GM19397 (cell line): Measurements from ENCODE around the gene LRIF1.
A peak's percentile ranks its signal among the peaks of the same experiment; 100 is the strongest.
"Not testable (repeated sequence)": the region's sequence is repeated elsewhere in the genome, so short reads cannot be mapped to it uniquely, and the experiment has no call there.

Source experiments
- ATAC-seq: cut with Tn5 transposase; IDR thresholded peaks from one replicate; pipeline ENCODE4 v1.9.1; 2021; ENCODE audit warnings: mild to moderate bottlenecking, moderate library complexity; ENCODE audit not compliant: unreplicated experiment

Gene LRIF1, protein sequence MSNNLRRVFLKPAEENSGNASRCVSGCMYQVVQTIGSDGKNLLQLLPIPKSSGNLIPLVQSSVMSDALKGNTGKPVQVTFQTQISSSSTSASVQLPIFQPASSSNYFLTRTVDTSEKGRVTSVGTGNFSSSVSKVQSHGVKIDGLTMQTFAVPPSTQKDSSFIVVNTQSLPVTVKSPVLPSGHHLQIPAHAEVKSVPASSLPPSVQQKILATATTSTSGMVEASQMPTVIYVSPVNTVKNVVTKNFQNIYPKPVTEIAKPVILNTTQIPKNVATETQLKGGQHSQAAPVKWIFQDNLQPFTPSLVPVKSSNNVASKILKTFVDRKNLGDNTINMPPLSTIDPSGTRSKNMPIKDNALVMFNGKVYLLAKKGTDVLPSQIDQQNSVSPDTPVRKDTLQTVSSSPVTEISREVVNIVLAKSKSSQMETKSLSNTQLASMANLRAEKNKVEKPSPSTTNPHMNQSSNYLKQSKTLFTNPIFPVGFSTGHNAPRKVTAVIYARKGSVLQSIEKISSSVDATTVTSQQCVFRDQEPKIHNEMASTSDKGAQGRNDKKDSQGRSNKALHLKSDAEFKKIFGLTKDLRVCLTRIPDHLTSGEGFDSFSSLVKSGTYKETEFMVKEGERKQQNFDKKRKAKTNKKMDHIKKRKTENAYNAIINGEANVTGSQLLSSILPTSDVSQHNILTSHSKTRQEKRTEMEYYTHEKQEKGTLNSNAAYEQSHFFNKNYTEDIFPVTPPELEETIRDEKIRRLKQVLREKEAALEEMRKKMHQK

DNA sequence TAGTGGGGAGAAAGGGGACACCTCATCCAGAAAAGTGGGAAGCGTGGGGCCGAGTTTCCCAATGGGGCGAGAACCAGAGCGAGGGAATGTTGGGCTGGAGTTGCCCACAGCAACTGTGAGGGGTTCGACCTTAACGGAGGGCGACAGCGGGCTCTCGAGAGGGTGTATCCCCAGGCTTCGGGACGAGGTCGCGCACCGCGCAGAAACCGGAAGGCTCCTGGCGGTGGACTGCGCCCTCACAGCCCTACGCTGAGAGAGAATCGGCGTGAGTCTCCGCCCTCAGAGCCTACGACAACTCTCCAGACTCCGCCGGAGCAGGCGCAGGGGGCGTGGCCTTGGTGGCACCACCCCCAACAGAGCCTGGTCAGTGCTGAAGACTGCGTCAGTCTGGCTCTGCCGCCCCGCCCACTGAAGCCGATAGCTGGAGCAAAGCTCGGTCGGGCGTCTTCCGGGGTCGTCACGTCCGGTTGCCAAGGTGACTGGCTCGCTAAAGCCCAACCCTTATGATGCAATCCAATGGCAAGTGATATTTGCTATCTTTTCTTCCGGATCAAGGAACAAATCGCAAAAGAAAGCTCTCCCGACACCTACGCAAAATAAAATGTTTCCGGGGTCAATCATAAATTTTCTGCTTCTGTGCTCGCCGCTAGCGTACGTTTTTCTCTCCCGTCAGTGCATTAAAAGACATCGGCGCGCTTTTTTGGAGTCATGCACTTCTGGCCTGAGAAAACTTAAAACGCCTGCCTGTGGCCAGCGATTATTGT is at the start of gene LRIF1:
TSS of gene LRIF1 (minus strand) at position 232 of the 764 bp plus-strand sequence. CDS start 234 bp downstream, outside the sequence.
- ATAC-seq: peak; percentile 95

DNA sequence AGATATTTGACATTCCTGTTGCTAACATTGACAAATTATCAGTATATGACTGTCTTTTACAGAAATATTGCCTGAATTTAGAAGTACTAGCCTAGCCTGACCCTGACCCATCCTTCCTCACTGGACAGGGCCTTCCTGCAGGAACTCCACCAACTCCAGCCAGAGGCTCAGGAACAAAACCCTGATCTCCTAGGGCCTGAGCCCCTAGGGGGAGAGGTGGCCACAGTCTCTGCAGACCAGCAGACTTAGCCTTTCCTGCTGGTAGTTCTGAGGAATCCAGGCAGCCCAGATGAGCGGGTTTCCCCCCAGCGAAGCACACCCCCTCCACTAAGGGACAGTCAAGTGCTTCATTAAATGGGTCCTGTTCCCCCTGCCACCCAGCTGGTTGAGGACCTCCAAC is 44.3 kb upstream of the LRIF1 start:
- ATAC-seq: no peak

DNA sequence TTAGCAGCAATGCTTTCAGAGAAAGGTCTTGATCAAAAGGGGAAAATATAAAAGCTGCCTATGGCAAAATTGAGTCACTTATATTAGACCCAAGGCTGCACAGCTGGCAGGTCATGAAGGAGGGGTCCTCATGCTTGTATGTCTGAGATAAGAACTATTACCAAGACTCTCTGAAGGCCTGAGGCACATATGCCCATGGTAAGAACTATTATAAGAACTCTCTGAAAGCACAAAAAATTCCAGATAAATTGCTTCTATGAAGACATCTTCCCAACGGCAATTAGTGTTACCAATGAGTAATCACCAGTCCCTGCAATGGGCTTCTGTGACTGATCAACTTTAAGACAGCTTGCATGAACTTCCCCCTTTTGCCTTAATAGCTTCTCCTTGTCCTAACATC is 42.8 kb upstream of the LRIF1 start:
- no peak for ATAC-seq

DNA sequence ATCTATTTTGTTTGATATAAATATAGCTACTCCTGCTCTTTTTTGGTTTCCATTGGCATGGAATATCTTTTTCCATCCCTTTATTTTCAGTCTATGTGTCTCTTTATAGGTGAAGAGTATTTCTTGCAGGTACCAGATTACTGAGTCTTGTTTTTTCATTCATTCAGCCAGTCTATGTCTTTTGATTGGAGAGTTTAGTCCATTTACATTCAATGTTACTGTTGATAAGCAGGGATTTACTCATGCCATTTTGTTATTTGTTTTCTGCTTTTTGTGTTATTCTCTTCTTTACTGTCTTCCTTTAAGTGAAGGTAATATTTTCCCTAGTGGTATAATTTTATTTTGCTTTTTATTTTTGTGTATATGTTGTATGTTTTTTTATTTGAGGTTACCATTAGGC is 35.9 kb upstream of the LRIF1 start:
- not testable (repeated sequence) for ATAC-seq

DNA sequence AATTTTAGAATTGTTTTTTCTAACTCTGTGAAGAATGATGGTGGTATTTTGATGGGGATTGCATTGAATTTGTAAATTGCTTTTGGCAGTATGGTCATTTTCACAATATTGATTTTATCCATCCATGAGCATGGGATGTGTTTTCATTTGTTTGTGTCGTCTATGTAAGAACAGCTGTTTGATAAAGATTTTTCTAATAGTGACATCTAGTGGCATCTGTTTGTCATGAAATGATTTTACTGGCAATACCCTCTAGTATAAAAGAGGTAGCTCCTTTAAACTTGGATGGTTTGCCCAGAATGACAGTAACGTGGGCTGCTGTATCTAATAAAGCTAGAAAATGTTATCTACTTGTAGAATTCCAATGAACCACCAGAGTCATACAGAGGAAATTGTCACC is 28.6 kb upstream of the LRIF1 start:
- not testable (repeated sequence) for ATAC-seq

DNA sequence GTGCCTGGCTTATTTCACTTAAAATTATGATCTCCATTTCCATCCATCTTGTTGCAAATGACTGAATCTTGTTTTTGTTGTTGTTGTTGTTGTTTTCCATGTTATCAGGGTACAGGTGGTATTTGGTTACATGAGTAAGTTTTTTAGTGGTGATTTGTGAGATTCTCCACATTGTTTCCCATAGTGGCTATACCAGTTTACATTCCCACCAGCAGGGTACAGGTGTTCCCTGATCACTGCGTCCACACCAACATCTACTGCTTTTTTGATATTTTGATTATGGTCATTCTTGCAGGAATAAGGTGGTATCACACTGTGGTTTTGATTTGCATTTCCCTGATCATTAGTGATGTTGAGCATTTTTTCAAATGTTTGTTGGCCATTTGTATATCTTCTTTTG is 27.6 kb upstream of the LRIF1 start:
- not testable (repeated sequence) for ATAC-seq

DNA sequence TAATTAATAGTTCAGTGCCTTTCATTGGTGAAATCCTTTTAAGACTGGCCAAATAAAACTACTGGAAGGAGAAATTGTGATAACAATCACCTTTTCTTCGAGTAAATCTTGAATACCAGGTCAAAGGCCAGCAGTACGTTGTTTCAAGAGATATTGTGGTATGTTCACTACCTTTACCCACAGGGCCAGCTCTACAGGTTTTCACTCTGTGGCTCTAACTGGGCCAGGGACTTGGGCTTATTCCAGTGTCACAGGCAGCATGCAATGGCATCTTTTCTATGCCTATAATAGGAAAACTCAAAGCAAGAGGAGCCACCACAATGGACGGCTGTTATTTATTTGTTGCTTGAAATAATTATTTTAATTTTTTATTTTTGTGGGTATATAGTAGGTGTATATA is 26.8 kb upstream of the LRIF1 start:
- no peak for ATAC-seq

DNA sequence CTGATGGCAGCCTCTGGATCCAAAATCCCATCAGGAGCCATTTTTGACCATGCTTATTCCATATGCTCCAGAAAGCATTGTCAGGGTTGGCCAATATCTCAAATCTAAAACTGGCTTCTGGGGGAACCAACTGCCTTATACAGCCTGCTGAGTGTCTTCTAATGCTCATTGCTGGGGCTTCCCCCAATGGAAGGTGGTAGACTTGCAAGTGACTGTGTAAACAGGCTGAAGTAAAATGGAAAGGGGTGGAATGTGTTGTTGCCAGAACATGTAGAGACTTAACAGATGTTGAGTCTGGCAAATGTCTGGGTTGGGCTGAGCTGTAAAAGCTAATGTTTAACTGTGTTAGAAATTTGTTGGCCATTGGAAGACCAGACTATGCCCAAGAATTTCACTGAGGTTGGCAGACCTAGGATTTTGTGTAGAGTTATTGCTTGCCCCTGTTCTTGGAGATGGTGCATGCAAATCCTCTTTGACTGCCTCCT is 22.7 kb upstream of the LRIF1 start:
- ATAC-seq: no peak

DNA sequence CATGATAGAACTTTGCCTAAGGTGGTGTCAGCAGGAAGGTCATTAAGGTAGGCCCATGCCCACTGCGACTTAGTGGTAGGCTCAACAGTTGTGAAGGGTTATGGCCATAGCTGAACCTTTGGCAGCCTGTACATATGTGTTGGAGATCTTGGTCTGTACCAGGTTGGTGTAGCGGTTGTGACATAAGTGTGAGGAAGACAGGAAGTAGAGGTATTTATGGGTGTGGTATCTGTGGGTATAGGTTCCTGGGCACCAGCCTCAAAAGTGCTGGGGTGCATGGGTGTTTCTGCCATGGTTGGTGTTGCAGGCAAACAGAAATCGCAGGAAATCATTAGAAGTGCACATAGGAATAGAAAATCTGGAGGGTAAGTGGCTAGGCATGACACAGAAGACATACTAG is 18.6 kb upstream of the LRIF1 start:
- ATAC-seq: no peak

DNA sequence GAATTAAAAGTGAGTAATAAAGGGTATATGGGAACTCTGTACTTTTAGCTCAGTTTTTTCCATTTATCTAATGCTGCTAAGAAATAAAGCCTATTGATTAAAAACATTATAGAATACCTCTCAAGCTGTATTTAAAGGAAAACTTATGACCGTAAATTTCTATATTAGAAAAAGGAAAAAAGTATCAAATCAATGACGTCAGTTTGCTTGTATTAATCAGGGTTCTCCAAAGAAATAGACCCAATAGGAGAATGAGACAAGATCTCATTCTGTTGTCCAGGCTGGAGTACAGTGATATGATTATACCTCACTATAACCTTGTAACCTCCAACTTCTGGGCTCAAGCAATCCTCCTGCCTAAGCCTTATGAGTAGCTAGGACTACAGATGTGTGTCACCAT is 15.4 kb upstream of the LRIF1 start:
- ATAC-seq: no peak

DNA sequence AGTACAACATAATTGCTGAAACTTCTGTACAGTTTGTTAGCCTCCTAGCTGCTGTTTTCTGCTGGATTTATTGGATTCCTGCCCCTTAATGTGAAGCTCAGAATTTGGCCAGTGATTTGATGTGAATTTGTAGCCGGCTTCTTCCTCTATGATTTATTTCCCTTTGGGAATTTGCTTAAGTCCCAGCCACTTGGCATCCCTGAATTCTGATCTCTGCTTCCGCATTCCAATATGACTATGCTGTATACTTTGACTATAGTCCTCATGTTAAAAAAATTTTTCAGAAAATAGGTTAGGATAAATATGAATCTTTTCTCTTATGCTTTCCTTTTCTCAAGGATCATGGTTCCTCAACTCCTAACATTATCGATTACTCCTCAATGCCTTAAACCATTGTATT is 12.4 kb upstream of the LRIF1 start:
- no peak for ATAC-seq

DNA sequence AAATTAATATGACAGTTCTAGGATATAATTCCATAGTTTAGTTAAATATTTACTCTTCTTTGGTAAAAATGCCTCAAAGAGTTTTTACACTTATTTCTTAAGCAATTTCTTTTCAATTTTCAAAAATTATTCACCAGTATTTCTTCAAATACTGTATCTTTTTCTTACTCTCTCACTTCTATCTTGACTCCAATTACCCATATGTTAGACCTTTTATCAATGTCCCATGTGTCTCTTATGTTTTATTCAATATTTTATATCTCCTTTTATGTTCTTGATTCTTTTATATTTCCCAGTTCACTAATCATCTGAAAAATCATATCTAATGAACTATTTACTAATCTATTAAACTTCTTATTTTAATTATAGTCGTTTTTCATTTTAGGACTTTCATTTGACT is 11.5 kb upstream of the LRIF1 start:
- no peak for ATAC-seq

DNA sequence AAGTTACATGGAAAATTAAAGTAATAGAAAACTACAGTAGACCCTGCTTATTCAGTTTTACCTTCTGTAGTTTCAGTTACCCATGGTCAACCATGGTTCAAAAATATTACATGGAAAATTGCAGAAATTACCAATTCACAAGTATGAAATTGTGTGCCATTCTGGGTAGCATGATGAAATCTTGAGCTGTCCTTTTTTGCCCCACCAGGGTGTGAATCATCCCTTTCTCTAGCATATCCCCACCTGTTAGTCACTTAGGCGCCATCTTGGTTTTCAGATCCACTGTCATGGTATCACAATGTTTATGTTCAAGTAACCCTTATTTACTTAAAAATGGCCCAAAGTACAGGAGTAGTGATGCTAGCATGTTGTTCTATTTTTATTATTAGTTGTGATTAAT is 3.5 kb upstream of the LRIF1 start:
- no peak for ATAC-seq

DNA sequence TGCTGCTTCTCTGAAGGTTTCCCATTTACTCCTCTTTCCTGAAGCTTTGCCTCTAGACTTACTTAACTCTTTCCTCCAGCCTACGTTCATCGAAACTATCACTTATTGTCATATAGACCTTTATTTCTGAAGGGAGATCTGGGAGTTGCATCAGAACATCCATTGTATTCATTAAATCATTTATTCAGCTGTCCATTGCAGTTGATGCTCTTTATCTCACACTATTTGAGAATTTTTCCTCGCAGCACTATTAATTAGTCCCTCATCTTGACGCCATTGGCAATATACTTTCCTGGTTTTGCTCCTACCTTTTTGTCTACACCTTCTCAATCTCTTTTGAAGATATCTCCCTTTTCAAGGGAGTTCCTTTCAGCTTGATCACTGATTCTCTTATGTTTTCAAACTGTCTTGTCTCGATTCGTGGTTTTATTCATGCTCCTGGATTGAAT is 757 bp upstream of the LRIF1 start:
- ATAC-seq: no peak

DNA sequence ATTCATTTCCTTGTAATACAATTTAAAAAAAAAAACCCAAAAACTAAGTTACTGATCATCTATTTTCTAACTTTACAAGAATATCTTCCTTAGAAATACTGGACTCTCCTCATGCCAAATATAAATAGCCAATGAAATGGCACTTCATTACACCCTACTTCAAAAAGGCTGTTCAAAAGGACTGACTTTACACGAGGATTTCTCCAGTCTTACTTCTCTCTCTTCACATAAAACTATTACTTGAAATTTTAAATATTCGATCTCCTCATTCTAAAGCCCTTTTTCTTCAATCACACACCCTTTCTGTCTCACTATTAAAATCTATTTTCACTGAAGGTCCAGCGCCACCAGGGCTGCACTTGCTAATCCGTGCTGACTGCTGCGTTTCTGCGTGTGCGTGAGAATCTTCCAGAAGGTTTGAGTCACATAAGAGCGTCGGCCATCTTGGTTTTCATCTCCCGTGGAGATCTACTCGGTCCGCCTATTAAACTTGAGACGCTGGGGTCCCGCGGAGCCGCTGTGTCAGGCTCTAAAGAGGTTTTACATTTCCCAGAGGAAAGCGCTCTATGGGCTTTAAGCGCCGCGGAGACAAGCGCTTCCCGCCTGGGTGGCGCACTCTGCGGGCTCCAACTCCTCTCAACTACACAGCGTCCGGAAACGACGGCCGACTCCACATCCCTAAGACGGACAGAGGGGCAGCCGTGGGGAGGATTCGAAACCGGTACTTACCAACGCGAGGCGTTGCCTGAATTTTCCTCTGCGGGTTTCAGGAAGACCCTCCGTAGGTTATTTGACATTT is 631 bp downstream of the LRIF1 start:
- peak; percentile 32 for ATAC-seq

DNA sequence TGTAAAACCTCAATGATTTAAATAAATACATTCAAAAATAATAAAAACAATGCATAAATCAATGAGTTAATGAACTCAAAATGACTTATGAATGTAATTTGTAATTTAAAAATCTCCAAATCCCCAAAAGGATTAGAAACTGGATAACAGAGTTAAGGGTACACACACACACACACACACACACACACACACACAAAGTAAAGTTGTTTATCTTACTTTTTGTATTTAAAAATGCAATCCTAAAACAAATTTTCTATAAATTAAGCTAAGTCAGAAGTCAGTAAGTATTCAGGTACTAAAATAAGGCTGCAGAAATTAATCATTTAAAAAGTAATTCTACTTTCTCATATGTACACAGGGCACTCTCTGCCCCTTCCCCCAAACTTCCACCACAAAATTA is 1.8 kb downstream of the LRIF1 start:
- no peak for ATAC-seq

DNA sequence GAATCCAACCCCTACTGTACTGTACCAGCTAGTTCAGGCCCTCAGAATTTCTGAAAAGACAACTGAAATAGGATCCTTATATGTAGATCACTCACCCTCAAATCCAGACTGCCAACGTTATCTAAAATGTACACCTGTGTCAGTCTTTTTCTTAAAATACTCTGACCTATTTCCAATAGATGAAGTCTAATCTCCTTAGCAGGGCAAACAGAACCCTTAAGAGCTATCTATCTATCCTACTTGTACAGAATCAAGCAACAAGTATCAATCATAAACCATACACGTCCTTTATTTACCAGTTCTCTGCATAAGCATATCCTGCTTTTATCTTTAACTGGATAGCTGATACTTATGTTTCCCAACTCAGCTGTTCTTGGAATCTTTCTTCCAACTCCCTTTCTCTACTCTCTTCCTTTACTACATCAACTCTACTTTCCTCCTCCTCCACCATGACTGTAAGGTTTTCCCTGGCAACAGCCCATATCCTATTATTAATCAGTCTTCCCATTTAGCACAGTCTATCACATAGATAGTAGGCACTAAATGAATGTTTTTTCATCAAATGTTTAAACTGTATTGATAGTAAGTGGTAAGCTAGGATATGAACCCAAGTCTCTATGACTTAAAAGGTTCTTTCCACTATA is 2.8 kb downstream of the LRIF1 start:
- ATAC-seq: no peak

DNA sequence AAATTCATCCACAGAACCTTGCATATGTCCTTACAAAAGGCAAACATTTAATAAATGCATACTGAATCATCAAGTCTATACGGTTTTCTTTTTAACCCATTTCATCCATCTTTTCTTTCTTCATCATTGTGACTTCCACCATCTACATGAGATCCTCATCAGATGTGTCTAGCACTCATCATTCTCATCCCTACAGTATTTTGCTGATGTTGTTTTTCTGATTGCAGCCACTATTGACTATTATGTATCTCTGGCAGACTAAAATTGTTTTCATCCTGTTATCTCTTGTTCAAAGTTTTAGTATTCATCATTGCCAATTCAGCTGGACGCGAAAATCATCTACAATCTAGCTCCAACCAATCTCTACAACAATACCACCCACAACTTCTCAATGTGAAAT is 5.9 kb downstream of the LRIF1 start:
- ATAC-seq: no peak

DNA sequence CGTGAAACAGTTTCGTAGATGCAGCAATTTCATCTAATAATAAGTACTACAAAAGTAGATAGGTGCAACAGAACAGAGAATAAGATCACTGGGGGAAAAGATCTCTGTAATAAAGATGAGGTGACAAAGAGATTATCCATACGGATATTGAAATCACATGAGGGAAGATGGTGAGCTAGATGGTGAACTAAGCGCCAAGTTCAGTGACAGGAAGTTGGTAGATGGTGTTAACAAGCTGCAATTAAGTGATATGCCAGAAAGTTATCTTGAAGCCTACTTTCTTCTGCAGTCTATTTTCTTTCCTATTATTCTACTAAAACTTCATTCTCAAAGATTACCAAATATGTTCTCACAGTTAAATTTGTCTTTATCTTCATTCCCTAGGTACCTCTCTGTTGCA is 7.1 kb downstream of the LRIF1 start:
- no peak for ATAC-seq

DNA sequence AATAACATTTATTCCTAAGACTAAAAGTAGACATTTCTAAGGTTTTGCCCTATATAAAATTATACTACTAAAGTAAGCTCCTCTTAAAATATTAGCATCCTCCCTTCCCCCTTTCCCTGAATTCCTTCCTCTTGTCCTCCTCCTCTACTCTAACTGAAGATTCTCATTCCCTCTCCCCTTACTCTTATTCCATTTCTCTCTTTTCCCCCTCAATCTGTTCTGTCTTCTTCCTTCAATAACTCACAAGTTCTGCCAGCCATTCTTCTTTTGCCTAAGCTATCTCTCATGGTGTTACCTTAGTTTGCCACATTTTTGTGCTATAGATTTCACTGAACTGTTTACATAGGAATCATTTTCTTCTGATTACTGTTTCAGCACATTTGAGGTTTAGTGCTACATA is 10.7 kb downstream of the LRIF1 start:
- ATAC-seq: no peak
